Fibroblast of lung (primary cell): ENCODE measurements around the gene RASL11A.

Experiments
- EZH2 ChIP-seq: IDR thresholded peaks from 2 replicates; pipeline ENCODE4 v1.5.1; 2012; ENCODE audit warnings: low read length, control low read depth, mild to moderate bottlenecking; ENCODE audit errors: missing control alignments
- TF ChIP-seq, protein P1 (sequence below), 2 donors: IDR thresholded peaks in 1 of 2; conservative IDR thresholded peaks in 1 of 2; 1 replicate in 1 of 2; 2 replicates in 1 of 2; pipeline ENCODE4 v1.5.1; 2011 to 2012; ENCODE audit warnings: low read length in 2 of 2, control low read depth in 1 of 2, inconsistent platforms in 1 of 2, low read depth in 1 of 2, mild to moderate bottlenecking in 1 of 2

DNA sequence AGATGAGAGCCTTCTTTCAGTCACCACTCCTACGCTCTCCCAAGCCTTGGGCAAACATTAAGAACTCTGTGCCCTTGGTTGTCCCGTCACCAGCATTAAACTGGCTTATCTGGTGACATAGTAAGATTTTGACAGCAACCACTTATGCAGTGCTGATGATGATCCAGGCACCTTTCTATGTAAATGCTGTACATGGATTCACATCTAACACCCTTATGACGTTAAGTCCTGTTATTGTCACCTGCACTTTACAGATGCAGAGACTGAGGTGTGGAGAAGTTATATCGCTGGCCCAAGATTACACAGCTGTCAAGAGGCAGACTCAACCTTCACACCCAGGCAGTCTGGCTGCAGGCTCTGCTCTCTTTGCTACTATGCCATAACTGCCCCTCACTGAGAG, 25.0 kb downstream of the RASL11A start:
- TF ChIP-seq, protein P1, sequence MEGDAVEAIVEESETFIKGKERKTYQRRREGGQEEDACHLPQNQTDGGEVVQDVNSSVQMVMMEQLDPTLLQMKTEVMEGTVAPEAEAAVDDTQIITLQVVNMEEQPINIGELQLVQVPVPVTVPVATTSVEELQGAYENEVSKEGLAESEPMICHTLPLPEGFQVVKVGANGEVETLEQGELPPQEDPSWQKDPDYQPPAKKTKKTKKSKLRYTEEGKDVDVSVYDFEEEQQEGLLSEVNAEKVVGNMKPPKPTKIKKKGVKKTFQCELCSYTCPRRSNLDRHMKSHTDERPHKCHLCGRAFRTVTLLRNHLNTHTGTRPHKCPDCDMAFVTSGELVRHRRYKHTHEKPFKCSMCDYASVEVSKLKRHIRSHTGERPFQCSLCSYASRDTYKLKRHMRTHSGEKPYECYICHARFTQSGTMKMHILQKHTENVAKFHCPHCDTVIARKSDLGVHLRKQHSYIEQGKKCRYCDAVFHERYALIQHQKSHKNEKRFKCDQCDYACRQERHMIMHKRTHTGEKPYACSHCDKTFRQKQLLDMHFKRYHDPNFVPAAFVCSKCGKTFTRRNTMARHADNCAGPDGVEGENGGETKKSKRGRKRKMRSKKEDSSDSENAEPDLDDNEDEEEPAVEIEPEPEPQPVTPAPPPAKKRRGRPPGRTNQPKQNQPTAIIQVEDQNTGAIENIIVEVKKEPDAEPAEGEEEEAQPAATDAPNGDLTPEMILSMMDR (conservative IDR thresholded peaks at IDR 0.05 in 1 of 2, IDR thresholded peaks at IDR 0.05 in 1 of 2; ENCODE audit: low read depth in 1 of 2, low read length in 2 of 2), result no peak
- TF ChIP-seq EZH2, result no peak
